HL-60 (cell line): ENCODE measurements around the gene RRAGD.

Source experiments
- GABPA ChIP-seq: IDR thresholded peaks from 2 replicates; pipeline ENCODE4 v1.6.1; 2012; ENCODE audit warnings: low read depth
- POLR2AphosphoS5 ChIP-seq: IDR thresholded peaks from 2 replicates; pipeline ENCODE4 v1.6.1; 2012; ENCODE audit warnings: low read depth
- SPI1 ChIP-seq: IDR thresholded peaks from 2 replicates; pipeline ENCODE4 v1.6.1; 2012; ENCODE audit warnings: low read depth, mild to moderate bottlenecking, borderline replicate concordance
- TF ChIP-seq, protein P1 (sequence below): IDR thresholded peaks from one replicate; pipeline ENCODE4 v1.5.1; 2011; ENCODE audit warnings: low read length, control low read depth, inconsistent platforms; ENCODE audit not compliant: insufficient read depth

DNA sequence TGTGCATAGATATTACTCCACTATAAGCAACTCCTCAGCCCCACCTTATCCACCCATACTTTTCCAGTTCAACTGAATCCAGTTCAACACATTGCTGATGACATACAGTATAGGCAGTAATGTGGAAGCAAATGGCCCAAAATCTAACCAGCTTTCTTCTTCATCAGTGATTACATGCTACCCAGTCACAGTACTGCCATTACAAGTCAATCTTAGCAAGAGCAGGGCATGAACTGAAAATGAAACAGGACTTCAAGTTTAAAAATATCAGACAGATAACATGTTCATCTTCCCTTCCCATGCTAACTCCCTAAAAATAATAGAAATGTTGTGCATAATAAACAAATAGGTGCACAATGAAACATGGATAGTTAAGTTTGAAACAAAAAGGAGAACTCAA lies 19.2 kb downstream of the RRAGD start:
- TF ChIP-seq, protein P1, sequence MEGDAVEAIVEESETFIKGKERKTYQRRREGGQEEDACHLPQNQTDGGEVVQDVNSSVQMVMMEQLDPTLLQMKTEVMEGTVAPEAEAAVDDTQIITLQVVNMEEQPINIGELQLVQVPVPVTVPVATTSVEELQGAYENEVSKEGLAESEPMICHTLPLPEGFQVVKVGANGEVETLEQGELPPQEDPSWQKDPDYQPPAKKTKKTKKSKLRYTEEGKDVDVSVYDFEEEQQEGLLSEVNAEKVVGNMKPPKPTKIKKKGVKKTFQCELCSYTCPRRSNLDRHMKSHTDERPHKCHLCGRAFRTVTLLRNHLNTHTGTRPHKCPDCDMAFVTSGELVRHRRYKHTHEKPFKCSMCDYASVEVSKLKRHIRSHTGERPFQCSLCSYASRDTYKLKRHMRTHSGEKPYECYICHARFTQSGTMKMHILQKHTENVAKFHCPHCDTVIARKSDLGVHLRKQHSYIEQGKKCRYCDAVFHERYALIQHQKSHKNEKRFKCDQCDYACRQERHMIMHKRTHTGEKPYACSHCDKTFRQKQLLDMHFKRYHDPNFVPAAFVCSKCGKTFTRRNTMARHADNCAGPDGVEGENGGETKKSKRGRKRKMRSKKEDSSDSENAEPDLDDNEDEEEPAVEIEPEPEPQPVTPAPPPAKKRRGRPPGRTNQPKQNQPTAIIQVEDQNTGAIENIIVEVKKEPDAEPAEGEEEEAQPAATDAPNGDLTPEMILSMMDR: no peak
- no peak for TF ChIP-seq GABPA
- TF ChIP-seq POLR2AphosphoS5: no peak
- TF ChIP-seq SPI1: no peak
